ENCODE results near the gene PLEKHM3. TPM values are rescaled to one million over a fixed set of nuclear protein-coding genes. Genes with fewer than 3 reads are reported as not detected.
"Not testable (repeated sequence)": the region's sequence is repeated elsewhere in the genome, so short reads cannot be mapped to it uniquely, and the experiment has no call there.

PLEKHM3 gene
- polyA plus RNA-seq, 1 donor (not counting 4 experiments of a cell fraction or from before 2014, with no cell fraction given) = 2.9 TPM

- no peak overlapping the region for H3K9ac ChIP-seq (ENCODE audit: control insufficient read depth, extremely low read depth, insufficient read depth, low read length)
- dilution Hi-C loops (cut with MboI; ENCODE audit: extremely low pct_ligation_motif_present, low sequenced_read_pairs) = no loop called here
- H3K27me3 ChIP-seq (ENCODE audit: control insufficient read depth, extremely low read depth, insufficient read depth, low read length) = no peaks in the 10 kb centered on the region
- H3K4me2 ChIP-seq (ENCODE audit: control insufficient read depth, extremely low read depth, insufficient read depth, low read depth, low read length) = no peak overlapping the region
- no peak overlapping the region for H2AFZ ChIP-seq (ENCODE audit: control insufficient read depth, low read length)
- no peak overlapping the region for H3K4me3 ChIP-seq (ENCODE audit: control insufficient read depth in 2 of 3, extremely low read depth in 1 of 3, insufficient read depth in 2 of 3, low read depth in 1 of 3, low read length in 3 of 3)
- no peaks in the 10 kb centered on the region for H3K9me1 ChIP-seq (ENCODE audit: control insufficient read depth, extremely low read depth, insufficient read depth, low read length)
- no peaks in the 10 kb centered on the region for H3K79me2 ChIP-seq (ENCODE audit: control insufficient read depth, insufficient read depth, low read length)
- no peak overlapping the region for H3K27ac ChIP-seq (ENCODE audit: control insufficient read depth, insufficient read depth, low read length)
- TF ChIP-seq CTCF (optimal IDR thresholded peaks at IDR 0.05 in 1 of 3, IDR thresholded peaks at IDR 0.05 in 1 of 3, conservative IDR thresholded peaks at IDR 0.05 in 1 of 3; ENCODE audit: extremely low read depth in 1 of 3, insufficient read depth in 2 of 3, low read length in 3 of 3) (no peak), EZH2 (IDR thresholded peaks at IDR 0.05; ENCODE audit: low read length) (no peak)
- DNase-seq (ENCODE audit: low read depth, low spot score) = no peak
- H3K4me1 ChIP-seq (ENCODE audit: control insufficient read depth, extremely low read depth, insufficient read depth, low read length) = no peaks in the 10 kb centered on the region
- no peaks in the 10 kb centered on the region for H3K9me3 ChIP-seq (ENCODE audit: control insufficient read depth, low read depth, low read length)
- no peaks in the 10 kb centered on the region for H4K20me1 ChIP-seq (ENCODE audit: control insufficient read depth, extremely low read depth, insufficient read depth, low read length)
- FAIRE-seq = no peak
- no peaks in the 10 kb centered on the region for H3K36me3 ChIP-seq (ENCODE audit: control insufficient read depth in 2 of 2, extremely low read depth in 1 of 2, insufficient read depth in 2 of 2, low read length in 2 of 2)
These were observed 114.1 kb downstream of the PLEKHM3 start for GRCh38 chr2:207911215-207911614.

- H3K4me2 ChIP-seq (ENCODE audit: control insufficient read depth, extremely low read depth, insufficient read depth, low read depth, low read length); H3K36me3 ChIP-seq (ENCODE audit: control insufficient read depth in 2 of 2, extremely low read depth in 1 of 2, insufficient read depth in 2 of 2, low read length in 2 of 2); H3K9ac ChIP-seq (ENCODE audit: control insufficient read depth, extremely low read depth, insufficient read depth, low read length); H3K4me1 ChIP-seq (ENCODE audit: control insufficient read depth, extremely low read depth, insufficient read depth, low read length); H3K27me3 ChIP-seq (ENCODE audit: control insufficient read depth, extremely low read depth, insufficient read depth, low read length); H3K27ac ChIP-seq (ENCODE audit: control insufficient read depth, insufficient read depth, low read length); DNase-seq (ENCODE audit: low read depth, low spot score); dilution Hi-C loops (cut with MboI; ENCODE audit: extremely low pct_ligation_motif_present, low sequenced_read_pairs); FAIRE-seq; H3K9me3 ChIP-seq (ENCODE audit: control insufficient read depth, low read depth, low read length); H4K20me1 ChIP-seq (ENCODE audit: control insufficient read depth, extremely low read depth, insufficient read depth, low read length); H3K79me2 ChIP-seq (ENCODE audit: control insufficient read depth, insufficient read depth, low read length); H3K9me1 ChIP-seq (ENCODE audit: control insufficient read depth, extremely low read depth, insufficient read depth, low read length); H2AFZ ChIP-seq (ENCODE audit: control insufficient read depth, low read length); H3K4me3 ChIP-seq (ENCODE audit: control insufficient read depth in 2 of 3, extremely low read depth in 1 of 3, insufficient read depth in 2 of 3, low read depth in 1 of 3, low read length in 3 of 3): not testable (repeated sequence)
These were observed 118.8 kb downstream of the PLEKHM3 start for GRCh38 chr2:207906495-207906894.

DNA sequence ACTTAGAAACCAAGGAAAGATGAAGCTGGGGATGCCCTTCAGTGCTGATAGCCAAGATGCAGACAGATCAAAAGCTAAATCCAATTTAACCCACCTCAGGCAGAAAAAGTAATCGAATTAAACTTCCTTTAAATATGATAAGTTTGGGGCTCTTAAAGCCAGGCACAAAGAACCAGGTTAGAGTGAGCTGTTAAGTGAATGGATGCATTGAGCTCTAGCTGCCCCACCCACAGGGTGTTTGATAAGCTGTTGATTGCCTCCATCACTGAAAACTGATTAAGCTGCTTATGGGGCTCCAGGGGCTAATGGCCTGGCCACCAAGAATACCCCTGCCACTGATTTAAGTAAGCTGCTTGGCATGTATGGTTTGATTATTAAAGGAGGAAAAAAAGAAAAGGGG lies 119.8 kb downstream of the PLEKHM3 start:
- no peaks in the 10 kb centered on the region for H4K20me1 ChIP-seq (ENCODE audit: control insufficient read depth, extremely low read depth, insufficient read depth, low read length)
- H3K79me2 ChIP-seq (ENCODE audit: control insufficient read depth, insufficient read depth, low read length) = no peaks in the 10 kb centered on the region
- H2AFZ ChIP-seq (ENCODE audit: control insufficient read depth, low read length) = no peak overlapping the region
- no peak for TF ChIP-seq CTCF (optimal IDR thresholded peaks at IDR 0.05 in 1 of 3, IDR thresholded peaks at IDR 0.05 in 1 of 3, conservative IDR thresholded peaks at IDR 0.05 in 1 of 3; ENCODE audit: extremely low read depth in 1 of 3, insufficient read depth in 2 of 3, low read length in 3 of 3)
- no peak for TF ChIP-seq EZH2 (IDR thresholded peaks at IDR 0.05; ENCODE audit: low read length)
- H3K4me3 ChIP-seq (ENCODE audit: control insufficient read depth in 2 of 3, extremely low read depth in 1 of 3, insufficient read depth in 2 of 3, low read depth in 1 of 3, low read length in 3 of 3) = no peak overlapping the region
- H3K9me1 ChIP-seq (ENCODE audit: control insufficient read depth, extremely low read depth, insufficient read depth, low read length) = no peaks in the 10 kb centered on the region
- no peak overlapping the region for H3K4me2 ChIP-seq (ENCODE audit: control insufficient read depth, extremely low read depth, insufficient read depth, low read depth, low read length)
- dilution Hi-C loops (cut with MboI; ENCODE audit: extremely low pct_ligation_motif_present, low sequenced_read_pairs) = no loop called here
- no peak overlapping the region for H3K27ac ChIP-seq (ENCODE audit: control insufficient read depth, insufficient read depth, low read length)
- H3K36me3 ChIP-seq (ENCODE audit: control insufficient read depth in 2 of 2, extremely low read depth in 1 of 2, insufficient read depth in 2 of 2, low read length in 2 of 2) = no peaks in the 10 kb centered on the region
- FAIRE-seq = no peak
- no peaks in the 10 kb centered on the region for H3K27me3 ChIP-seq (ENCODE audit: control insufficient read depth, extremely low read depth, insufficient read depth, low read length)
- H3K4me1 ChIP-seq (ENCODE audit: control insufficient read depth, extremely low read depth, insufficient read depth, low read length) = no peaks in the 10 kb centered on the region
- H3K9me3 ChIP-seq (ENCODE audit: control insufficient read depth, low read depth, low read length) = no peaks in the 10 kb centered on the region
- H3K9ac ChIP-seq (ENCODE audit: control insufficient read depth, extremely low read depth, insufficient read depth, low read length) = no peak overlapping the region
- DNase-seq (ENCODE audit: low read depth, low spot score) = no peak

Measured in keratinocyte (primary cell).